ENCODE results near the gene RAB33B. TPM values are rescaled to one million over a fixed set of nuclear protein-coding genes. Genes with fewer than 3 reads are reported as not detected.

RAB33B gene
- total and polyA plus RNA-seq, 4 donors = 3.8 to 24.8 (median 7.0) TPM

DNA sequence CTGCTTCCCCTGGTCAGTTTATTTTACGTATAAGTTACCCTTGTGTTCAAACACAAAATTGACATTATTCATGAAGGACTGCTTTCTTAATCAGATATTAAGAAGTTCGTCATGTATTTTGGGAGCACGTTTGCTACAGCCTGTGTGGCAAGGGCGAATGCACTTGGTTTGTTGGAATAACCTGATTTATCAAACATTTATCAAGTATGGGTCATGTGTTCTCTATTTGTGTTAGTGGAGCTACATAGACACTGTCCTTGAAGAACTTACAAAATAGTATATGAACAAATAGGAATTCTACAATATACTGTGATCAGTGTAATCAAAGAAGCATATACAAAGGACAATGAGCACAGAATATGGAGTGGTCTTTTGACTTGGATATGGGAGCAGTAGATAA, 22.4 kb downstream of the RAB33B start:
- Histone ChIP-seq H3K4me3 (no peak overlapping the region), H3K27me3 (ENCODE audit: control insufficient read depth in 3 of 3, insufficient read depth in 3 of 3, low read length in 2 of 3) (no peaks in the 10 kb centered on the region), H3K9ac (ENCODE audit: insufficient read depth in 1 of 2, low read length in 2 of 2) (no peak overlapping the region), H3K27ac (ENCODE audit: low read depth in 1 of 2, low read length in 1 of 2) (no peak overlapping the region), H3K4me1 (ENCODE audit: control insufficient read depth in 5 of 5, insufficient read depth in 5 of 5, low read length in 5 of 5) (peaks cover 0 to 1% (median 0%) of the 10 kb centered on the region in 5 donors), H3K9me3 (ENCODE audit: control insufficient read depth in 4 of 4, insufficient read depth in 3 of 4, low read length in 3 of 4) (no peaks in the 10 kb centered on the region), H3K36me3 (ENCODE audit: control insufficient read depth in 4 of 4, insufficient read depth in 4 of 4, low read length in 4 of 4) (peaks cover 4 to 11% (median 8%) of the 10 kb centered on the region in 4 donors)
- no peak for DNase-seq
- TF ChIP-seq, protein P1, sequence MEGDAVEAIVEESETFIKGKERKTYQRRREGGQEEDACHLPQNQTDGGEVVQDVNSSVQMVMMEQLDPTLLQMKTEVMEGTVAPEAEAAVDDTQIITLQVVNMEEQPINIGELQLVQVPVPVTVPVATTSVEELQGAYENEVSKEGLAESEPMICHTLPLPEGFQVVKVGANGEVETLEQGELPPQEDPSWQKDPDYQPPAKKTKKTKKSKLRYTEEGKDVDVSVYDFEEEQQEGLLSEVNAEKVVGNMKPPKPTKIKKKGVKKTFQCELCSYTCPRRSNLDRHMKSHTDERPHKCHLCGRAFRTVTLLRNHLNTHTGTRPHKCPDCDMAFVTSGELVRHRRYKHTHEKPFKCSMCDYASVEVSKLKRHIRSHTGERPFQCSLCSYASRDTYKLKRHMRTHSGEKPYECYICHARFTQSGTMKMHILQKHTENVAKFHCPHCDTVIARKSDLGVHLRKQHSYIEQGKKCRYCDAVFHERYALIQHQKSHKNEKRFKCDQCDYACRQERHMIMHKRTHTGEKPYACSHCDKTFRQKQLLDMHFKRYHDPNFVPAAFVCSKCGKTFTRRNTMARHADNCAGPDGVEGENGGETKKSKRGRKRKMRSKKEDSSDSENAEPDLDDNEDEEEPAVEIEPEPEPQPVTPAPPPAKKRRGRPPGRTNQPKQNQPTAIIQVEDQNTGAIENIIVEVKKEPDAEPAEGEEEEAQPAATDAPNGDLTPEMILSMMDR (IDR thresholded peaks at IDR 0.05; ENCODE audit: control extremely low read depth, extremely low read depth) = no peak
- 93 to 94% methylated on average over 4 of the region's 4 CpGs for WGBS, 2 donors
- no peak for ATAC-seq (ENCODE audit: insufficient read depth, low FRiP score)

DNA sequence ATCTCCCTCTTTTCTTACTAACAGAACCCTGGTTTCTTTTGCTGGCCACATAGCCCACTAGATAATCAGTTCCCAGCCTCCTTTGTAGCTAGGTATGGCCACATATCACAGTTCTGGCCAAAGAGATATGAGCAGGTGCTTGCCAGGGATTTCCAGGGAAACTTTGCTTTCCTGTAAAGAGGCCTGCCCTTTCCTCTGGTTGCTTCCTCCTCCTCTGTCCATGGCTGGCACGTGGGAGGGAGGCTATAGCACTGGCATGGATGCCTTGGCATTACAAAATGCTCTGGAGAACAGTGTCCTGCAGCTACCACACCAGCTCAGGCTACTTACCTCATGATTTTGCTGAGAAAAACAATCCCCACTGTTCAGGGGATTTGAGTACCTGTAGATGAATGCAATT, 27.5 kb downstream of the RAB33B start:
- DNase-seq = no peak
- H3K4me3 ChIP-seq = no peak overlapping the region
- no peaks in the 10 kb centered on the region for H3K9me3 ChIP-seq (ENCODE audit: control insufficient read depth in 4 of 4, insufficient read depth in 3 of 4, low read length in 3 of 4)
- 49 to 57% methylated on average over 1 of the region's 1 CpG for WGBS, 2 donors
- H3K4me1 ChIP-seq (ENCODE audit: control insufficient read depth in 5 of 5, insufficient read depth in 5 of 5, low read length in 5 of 5) = peaks cover 0 to 3% (median 0%) of the 10 kb centered on the region in 5 donors
- H3K27me3 ChIP-seq (ENCODE audit: control insufficient read depth in 3 of 3, insufficient read depth in 3 of 3, low read length in 2 of 3) = no peaks in the 10 kb centered on the region
- no peak overlapping the region for H3K27ac ChIP-seq (ENCODE audit: low read depth in 1 of 2, low read length in 1 of 2)
- TF ChIP-seq, protein P1 (IDR thresholded peaks at IDR 0.05; ENCODE audit: control extremely low read depth, extremely low read depth) = no peak
- H3K9ac ChIP-seq (ENCODE audit: insufficient read depth in 1 of 2, low read length in 2 of 2) = no peak overlapping the region
- peaks cover 0 to 3% (median 1%) of the 10 kb centered on the region in 4 donors for H3K36me3 ChIP-seq (ENCODE audit: control insufficient read depth in 4 of 4, insufficient read depth in 4 of 4, low read length in 4 of 4)
- no peak for ATAC-seq (ENCODE audit: insufficient read depth, low FRiP score)

DNA sequence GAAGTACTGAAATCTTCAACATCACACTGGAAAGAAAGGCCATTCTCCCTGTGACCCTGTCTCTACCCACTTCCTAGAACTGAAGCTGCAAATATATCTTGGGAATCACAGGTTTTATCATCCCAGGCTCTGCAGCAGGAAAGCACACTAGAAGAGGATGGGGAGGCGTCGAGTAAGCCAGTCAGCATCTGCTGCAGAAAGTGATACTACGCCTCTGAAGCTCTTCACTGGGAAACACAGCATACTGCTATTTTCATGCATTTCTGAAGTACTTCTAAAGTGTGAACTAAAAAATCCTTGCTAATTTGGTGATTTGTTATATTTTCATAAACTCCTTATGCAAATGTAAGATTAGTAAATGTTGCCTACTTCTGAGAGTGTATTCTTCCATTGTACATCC, 29.1 kb downstream of the RAB33B start:
- WGBS, 2 donors = 94 to 97% methylated on average over 3 of the region's 3 CpGs
- no peak for ATAC-seq (ENCODE audit: insufficient read depth, low FRiP score)
- DNase-seq = no peak
- Histone ChIP-seq H3K27me3 (ENCODE audit: control insufficient read depth in 3 of 3, insufficient read depth in 3 of 3, low read length in 2 of 3) (no peaks in the 10 kb centered on the region), H3K36me3 (ENCODE audit: control insufficient read depth in 4 of 4, insufficient read depth in 4 of 4, low read length in 4 of 4) (no peaks in the 10 kb centered on the region), H3K27ac (ENCODE audit: low read depth in 1 of 2, low read length in 1 of 2) (no peak overlapping the region), H3K4me1 (ENCODE audit: control insufficient read depth in 5 of 5, insufficient read depth in 5 of 5, low read length in 5 of 5) (peaks cover 0 to 5% (median 0%) of the 10 kb centered on the region in 5 donors), H3K9me3 (ENCODE audit: control insufficient read depth in 4 of 4, insufficient read depth in 3 of 4, low read length in 3 of 4) (no peaks in the 10 kb centered on the region), H3K4me3 (no peak overlapping the region), H3K9ac (ENCODE audit: insufficient read depth in 1 of 2, low read length in 2 of 2) (no peak overlapping the region)
- TF ChIP-seq, protein P1 (IDR thresholded peaks at IDR 0.05; ENCODE audit: control extremely low read depth, extremely low read depth) = no peak

DNA sequence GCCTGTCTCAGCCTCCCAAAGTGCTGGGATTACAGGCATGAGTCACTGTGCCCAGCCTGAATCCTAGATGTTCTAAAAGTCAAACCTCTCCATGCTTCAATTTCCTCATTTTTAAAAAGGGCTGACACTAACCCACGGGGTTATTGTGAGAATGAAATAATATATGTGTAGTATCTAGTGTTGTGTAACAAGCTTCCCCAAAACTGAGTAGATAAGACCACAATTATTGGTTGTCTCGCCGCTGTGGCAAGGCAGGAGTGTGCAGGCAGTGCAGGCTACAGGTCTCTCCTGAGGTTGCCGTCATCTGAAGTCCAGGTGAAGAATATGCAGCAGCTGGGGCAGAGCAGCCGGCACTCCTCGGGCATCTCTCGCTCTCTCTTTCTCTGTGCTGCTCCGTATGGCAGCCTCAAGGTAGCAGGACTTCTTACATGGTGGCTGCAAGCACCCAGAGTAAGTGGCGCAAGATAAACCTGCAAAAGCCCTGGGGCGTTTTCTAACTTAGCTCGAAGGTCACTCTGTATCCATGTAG, 30.9 kb downstream of the RAB33B start:
- 67 to 77% methylated on average over 11 of the region's 11 CpGs for WGBS, 2 donors
- TF ChIP-seq, protein P1 (IDR thresholded peaks at IDR 0.05; ENCODE audit: control extremely low read depth, extremely low read depth) = no peak
- no peak for DNase-seq
- no peaks in the 10 kb centered on the region for H3K9me3 ChIP-seq (ENCODE audit: control insufficient read depth in 4 of 4, insufficient read depth in 3 of 4, low read length in 3 of 4)
- H3K27me3 ChIP-seq (ENCODE audit: control insufficient read depth in 3 of 3, insufficient read depth in 3 of 3, low read length in 2 of 3) = no peaks in the 10 kb centered on the region
- H3K4me1 ChIP-seq (ENCODE audit: control insufficient read depth in 5 of 5, insufficient read depth in 5 of 5, low read length in 5 of 5) = peaks cover 0 to 5% (median 0%) of the 10 kb centered on the region in 5 donors
- ATAC-seq (ENCODE audit: insufficient read depth, low FRiP score) = no peak
- H3K27ac ChIP-seq (ENCODE audit: low read depth in 1 of 2, low read length in 1 of 2) = no peak overlapping the region
- H3K9ac ChIP-seq (ENCODE audit: insufficient read depth in 1 of 2, low read length in 2 of 2) = no peak overlapping the region
- no peak overlapping the region for H3K4me3 ChIP-seq
- H3K36me3 ChIP-seq (ENCODE audit: control insufficient read depth in 4 of 4, insufficient read depth in 4 of 4, low read length in 4 of 4) = no peaks in the 10 kb centered on the region
